ENCODE results near the gene SHROOM3.
A peak's percentile ranks its signal among the peaks of the same experiment; 100 is the strongest.

The SHROOM3 gene

GRCh38 chr4:76755756-76756155 is 320.7 kb downstream of the SHROOM3 start:
- peak; percentile 81 for DNase-seq

- DNase-seq = no peak
These were observed 321.4 kb downstream of the SHROOM3 start for GRCh38 chr4:76756416-76756815.

DNA sequence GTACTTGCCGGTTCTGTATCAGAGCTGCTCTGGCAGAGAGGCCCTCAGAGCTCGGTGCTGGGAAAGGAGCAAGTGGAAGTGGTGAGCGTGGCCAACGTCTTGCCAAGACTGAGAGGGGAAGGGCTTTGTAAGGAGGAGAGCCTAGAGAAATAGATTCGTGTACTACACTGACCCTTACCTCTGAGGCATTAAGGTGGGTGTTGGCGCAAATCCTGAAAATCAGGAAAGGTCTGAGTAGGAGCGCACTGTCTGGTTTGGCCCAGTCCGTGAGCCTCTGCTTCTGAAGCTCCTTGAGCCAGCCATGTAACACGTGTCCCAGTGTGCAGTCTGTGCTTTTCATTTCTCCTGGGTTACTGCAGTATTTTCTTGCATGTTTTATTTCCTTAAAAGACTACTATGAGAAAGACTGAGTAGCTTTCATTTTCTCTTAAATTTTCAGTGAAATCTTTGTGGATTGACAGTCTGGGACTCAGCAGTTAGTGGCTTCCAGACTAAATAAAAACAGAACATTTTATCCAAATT is 322.4 kb downstream of the SHROOM3 start:
- no peak for DNase-seq

DNA sequence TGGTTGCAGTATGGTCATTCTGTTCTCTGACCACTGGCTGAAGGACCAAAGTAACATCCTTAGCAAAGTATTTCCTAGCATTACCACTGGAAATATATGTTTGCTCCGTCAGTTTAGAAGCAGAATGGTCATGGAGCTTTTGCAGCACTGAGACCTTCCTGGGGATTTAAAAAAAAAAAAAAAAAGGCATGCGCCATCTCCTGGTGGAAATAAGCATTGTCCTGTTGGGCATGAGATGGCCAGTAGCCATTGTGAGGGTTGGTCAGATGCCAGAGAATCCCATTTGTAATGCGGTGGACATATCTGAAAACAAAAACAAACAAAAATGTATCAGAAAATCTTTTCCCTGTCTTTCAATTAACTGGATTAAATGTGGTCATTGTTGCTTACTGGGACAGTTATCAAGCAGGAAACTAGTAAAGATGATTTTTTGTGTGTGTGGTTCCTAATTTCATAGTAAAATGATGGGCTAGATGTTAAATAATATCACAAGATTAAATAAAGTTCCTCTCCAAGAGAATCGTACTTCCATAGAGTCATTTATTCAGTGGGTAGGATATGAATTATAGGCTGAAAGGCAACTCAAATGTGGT is 323.4 kb downstream of the SHROOM3 start:
- peak; percentile 80 for DNase-seq

DNA sequence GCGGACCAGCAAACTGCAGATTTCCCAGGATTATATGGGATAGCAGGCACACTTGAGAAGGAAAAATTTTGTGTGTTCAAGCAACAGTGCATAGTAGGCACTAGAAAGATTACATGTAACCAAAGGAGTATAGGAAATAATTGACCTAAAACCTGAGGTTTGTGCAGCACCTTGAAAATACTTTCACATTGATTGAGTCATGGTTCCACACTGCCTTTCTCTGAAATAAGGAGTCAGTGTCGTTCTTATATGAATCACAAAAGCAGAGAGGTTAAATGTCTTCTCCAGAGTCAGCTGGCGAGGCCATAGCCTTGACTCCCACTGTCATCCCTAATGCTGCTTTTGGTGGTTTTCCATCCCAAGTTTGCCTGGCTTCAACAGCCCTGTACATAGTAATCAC is 324.0 kb downstream of the SHROOM3 start:
- DNase-seq = no peak

- DNase-seq = no peak
These were observed 325.2 kb downstream of the SHROOM3 start for GRCh38 chr4:76760193-76760592.

GRCh38 chr4:76762137-76763130 is 327.4 kb downstream of the SHROOM3 start:
- DNase-seq = no peak

DNA sequence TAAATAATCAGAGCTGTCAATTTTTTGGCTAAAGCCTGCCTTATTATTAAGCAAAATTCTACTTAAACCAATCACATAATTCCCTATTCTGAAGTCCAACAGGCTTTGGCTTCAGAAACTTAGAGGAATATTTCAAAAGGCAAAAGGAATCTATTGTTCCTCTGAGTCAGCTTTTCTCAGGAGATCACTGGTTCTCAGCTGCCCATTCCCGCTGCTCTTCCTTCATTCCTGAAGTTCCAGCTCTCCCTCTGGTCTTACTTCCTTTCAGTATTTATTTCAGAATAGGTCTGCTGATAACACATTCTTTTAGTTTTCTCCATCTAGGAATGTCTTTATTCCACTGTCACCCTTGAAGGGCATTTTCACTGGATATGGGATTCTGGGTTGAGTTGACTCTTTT is 329.2 kb downstream of the SHROOM3 start:
- peak; percentile 93 for DNase-seq

GRCh38 chr4:76765473-76766183 is 330.6 kb downstream of the SHROOM3 start:
- peak; percentile 93 for DNase-seq

GRCh38 chr4:76767983-76768382 is 333.0 kb downstream of the SHROOM3 start:
- peak; percentile 85 for DNase-seq

GRCh38 chr4:76772498-76773106 is 337.6 kb downstream of the SHROOM3 start:
- DNase-seq = peak; percentile 89

GRCh38 chr4:76773766-76774165 is 338.7 kb downstream of the SHROOM3 start:
- no peak for DNase-seq

GRCh38 chr4:76779740-76780459 is 344.9 kb downstream of the SHROOM3 start:
- peak; percentile 34 for DNase-seq

DNA sequence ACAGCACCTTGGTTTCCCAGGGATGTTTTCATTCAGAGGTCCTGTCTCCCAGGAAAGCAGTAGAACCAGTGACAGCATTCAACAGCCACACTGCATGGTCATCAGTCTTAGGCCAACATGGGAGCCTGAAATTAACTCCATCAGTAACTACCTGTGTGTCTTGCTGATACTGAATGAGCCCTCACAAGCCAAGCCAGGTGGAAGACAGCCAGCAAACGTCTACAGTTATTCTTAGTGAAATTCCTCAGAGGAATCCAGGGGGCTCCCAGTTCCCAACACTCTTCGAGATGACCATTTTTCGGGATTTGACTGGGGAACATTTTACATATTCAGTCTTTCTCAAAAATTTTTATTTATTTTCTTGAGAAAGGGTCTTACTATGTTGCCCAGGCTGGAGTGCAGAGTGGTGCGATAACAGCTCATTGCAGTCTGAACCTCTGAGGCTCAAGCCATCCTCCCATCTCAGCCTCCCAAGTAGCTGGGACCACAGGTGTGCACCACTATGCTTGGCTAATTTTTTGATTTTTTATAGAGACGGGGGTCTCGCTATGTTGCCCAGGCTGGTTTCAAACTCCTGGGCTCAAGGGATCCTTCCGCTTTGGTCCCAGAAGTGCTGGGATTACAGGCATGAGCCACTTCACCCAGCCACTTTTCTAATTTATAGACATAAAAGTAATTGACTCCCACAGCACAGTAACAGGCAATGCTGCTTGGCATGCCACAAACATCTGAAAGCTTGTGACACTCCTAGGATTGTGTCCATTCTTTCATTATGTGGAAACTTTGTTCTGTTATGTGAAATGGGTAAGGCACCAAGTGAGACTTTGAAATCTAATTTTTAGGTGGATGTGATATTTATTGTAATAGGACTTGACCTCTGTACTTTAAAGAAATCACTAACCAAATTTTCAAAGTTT is 346.0 kb downstream of the SHROOM3 start:
- DNase-seq = no peak

- DNase-seq = peak; percentile 95
These were observed 346.9 kb downstream of the SHROOM3 start for GRCh38 chr4:76781698-76782595.

DNA sequence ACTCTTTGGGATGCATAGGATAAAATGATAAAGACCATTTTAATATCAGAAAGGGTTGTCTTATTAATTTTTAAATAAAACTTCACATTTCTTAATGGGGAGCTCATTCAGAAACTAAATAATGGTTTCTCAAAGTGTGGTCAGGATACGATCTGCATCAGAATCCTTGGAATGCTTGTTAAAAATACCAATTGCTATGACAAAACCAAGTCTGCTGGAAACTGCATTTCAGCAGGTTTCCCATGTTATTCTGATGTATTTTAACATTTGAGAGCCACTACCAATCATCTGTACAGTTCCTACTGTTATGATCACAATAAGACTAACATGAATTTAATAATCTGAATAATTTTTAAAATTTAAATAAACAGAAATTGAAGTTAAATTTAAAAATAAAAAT is 347.8 kb downstream of the SHROOM3 start:
- peak; percentile 86 for DNase-seq

GRCh38 chr4:76783836-76784235 is 348.8 kb downstream of the SHROOM3 start:
- peak; percentile 35 for DNase-seq

- DNase-seq = no peak
These were observed 349.2 kb downstream of the SHROOM3 start for GRCh38 chr4:76784237-76784636.

DNA sequence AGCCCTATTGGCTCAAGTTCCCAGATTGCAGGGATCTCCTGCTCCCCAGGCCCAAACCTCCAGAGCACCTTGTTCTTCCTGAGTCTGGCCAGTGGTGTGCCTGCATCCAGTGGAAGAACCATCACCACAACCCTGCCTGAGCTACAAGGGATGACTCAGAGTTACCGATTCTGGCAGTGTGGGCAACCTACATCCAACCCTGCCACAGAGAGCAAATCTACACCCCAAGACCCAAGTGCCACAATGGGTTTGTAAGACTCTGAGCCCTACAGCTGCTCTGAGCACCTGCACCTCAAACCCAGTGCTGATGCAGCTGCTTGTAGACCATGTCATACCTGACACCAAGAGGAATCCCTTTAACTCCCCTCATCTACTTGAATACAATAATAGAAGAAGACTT is 352.9 kb downstream of the SHROOM3 start:
- DNase-seq = no peak

DNA sequence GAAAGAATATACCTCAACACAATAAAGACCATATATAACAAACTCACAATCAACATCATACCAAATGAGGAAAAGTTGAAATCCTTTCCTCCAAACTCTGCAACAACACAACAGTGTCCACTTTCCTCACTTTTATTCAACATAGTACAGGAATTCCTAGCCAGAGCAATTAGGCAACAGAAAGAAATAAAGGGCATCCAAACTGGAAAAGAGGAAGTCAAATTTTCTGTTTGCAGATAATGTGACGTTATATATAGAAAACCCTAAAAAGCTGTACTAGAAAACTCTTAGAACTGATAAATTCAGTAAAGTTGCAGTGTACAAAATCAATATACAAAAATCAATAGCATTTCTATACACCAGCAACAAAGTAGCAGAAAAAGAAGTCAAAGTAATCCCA is 355.3 kb downstream of the SHROOM3 start:
- DNase-seq = no peak
